SU-DHL-6 (cell line): ENCODE measurements around the gene RBM4B.

ENCODE experiments used
- H2AFZ ChIP-seq: fragments of 200-600 bp; sonication (generic); 2 replicates; pipeline ENCODE4 v1.6.1; 2014; ENCODE audit warnings: low read depth, mild to moderate bottlenecking, moderate library complexity, mixed read lengths, antibody characterized with exemption, low read length; ENCODE audit not compliant: severe bottlenecking
- H3F3A ChIP-seq: fragments of 200-600 bp; shearing (Covaris generic); 2 replicates; pipeline ENCODE4 v1.6.0; 2016; ENCODE audit warnings: antibody characterized with exemption, mild to moderate bottlenecking; ENCODE audit not compliant: insufficient read depth
- H3K27ac ChIP-seq: fragments of 200-600 bp; sonication (generic); 2 replicates; pipeline ENCODE4 v1.5.1; 2016; ENCODE audit warnings: low read depth, mild to moderate bottlenecking, low read length, moderate library complexity, mixed read lengths
- H3K27me3 ChIP-seq: fragments of 200-600 bp; sonication (generic), shearing (Covaris generic); 2 replicates; pipeline ENCODE4 v1.6.0; 2014; ENCODE audit warnings: mild to moderate bottlenecking, low read length
- H3K36me3 ChIP-seq: fragments of 200-600 bp; sonication (generic); 2 replicates; pipeline ENCODE4 v1.6.1; 2014; ENCODE audit warnings: mild to moderate bottlenecking, low read length, mixed read lengths
- H3K4me2 ChIP-seq: fragments of 300-600, 200-600 bp; shearing (Covaris generic), sonication (generic); 2 replicates; pipeline ENCODE4 v1.6.0; 2014; ENCODE audit warnings: low read length, low read depth, mild to moderate bottlenecking; ENCODE audit not compliant: poor library complexity, severe bottlenecking
- H3K4me3 ChIP-seq: fragments of 200-600 bp; sonication (generic); 2 replicates; pipeline ENCODE4 v1.5.1; 2014; ENCODE audit warnings: antibody characterized with exemption, low read length, mild to moderate bottlenecking, mixed read lengths; ENCODE audit not compliant: insufficient read depth, poor library complexity, severe bottlenecking
- H3K79me2 ChIP-seq: fragments of 200-600 bp; sonication (generic); 2 replicates; pipeline ENCODE4 v1.6.1; 2014; ENCODE audit warnings: mild to moderate bottlenecking, low read length, moderate library complexity; ENCODE audit not compliant: insufficient read depth
- H3K9ac ChIP-seq: fragments of 200-600 bp; sonication (generic); 2 replicates; pipeline ENCODE4 v1.7.0; 2014; ENCODE audit warnings: mild to moderate bottlenecking, low read length
- H3K9me2 ChIP-seq: fragments of 200-600 bp; sonication (generic); replicated peaks from 2 replicates; pipeline ENCODE4 v1.6.1; 2014; ENCODE audit warnings: low read length; ENCODE audit not compliant: insufficient read depth
- H3K9me3 ChIP-seq: fragments of 200-600 bp; sonication (generic); 2 replicates; pipeline ENCODE4 v1.6.1; 2014; ENCODE audit warnings: low read length, mixed read lengths; ENCODE audit not compliant: insufficient read depth
- H4K20me1 ChIP-seq: fragments of 200-600 bp; sonication (generic); 2 replicates; pipeline ENCODE4 v1.6.1; 2014; ENCODE audit warnings: low read depth, mild to moderate bottlenecking, antibody characterized with exemption, low read length, moderate library complexity, mixed read lengths
- EZH2phosphoT487 ChIP-seq: fragments of 200-600 bp; sonication (generic), shearing (Covaris generic); conservative IDR thresholded peaks from 2 replicates; pipeline ENCODE4 v1.6.1; 2018; ENCODE audit warnings: mild to moderate bottlenecking, antibody characterized with exemption, low read length, moderate library complexity, mixed read lengths
- TF ChIP-seq, protein P1 (sequence below): fragments of 200-600 bp; sonication (generic); IDR thresholded peaks from one replicate; pipeline ENCODE4 v1.5.1; 2017; ENCODE audit warnings: antibody characterized with exemption, mild to moderate bottlenecking, low read length, moderate library complexity; ENCODE audit not compliant: insufficient read depth, poor library complexity, severe bottlenecking

RBM4B gene

DNA sequence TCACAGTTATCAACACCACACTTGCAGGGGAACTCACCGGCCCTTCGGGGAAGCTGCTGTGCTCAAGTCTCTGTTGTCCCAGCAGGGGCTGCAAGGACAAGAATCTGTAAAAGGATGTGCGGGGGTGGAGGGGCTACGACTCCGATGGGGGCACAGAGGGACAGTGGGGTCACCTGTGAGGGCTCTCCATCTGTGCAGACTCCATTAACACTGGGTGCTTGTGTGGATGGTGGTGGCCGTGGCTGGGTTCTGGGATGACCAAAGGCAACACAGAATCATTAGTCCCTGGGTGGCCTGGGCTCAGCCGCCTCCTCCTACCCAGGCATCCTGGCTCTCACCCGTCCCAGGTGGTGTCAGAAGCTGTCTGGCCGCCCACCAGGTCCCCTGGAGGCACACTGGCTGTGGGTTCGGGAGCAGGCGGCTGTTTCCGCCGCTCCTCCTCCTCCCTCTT lies 10.2 kb upstream of the RBM4B start:
- H3K9me3 ChIP-seq: no peaks in the 10 kb centered on the region
- H3K4me2 ChIP-seq: no peak overlapping the region
- no peaks in the 10 kb centered on the region for H3K36me3 ChIP-seq

GRCh38 chr11:66686801-66687750 lies 9.4 kb upstream of the RBM4B start:
- TF ChIP-seq, protein P1, sequence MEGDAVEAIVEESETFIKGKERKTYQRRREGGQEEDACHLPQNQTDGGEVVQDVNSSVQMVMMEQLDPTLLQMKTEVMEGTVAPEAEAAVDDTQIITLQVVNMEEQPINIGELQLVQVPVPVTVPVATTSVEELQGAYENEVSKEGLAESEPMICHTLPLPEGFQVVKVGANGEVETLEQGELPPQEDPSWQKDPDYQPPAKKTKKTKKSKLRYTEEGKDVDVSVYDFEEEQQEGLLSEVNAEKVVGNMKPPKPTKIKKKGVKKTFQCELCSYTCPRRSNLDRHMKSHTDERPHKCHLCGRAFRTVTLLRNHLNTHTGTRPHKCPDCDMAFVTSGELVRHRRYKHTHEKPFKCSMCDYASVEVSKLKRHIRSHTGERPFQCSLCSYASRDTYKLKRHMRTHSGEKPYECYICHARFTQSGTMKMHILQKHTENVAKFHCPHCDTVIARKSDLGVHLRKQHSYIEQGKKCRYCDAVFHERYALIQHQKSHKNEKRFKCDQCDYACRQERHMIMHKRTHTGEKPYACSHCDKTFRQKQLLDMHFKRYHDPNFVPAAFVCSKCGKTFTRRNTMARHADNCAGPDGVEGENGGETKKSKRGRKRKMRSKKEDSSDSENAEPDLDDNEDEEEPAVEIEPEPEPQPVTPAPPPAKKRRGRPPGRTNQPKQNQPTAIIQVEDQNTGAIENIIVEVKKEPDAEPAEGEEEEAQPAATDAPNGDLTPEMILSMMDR: no peak
- TF ChIP-seq EZH2phosphoT487: no peak
- Histone ChIP-seq H2AFZ (no peak overlapping the region), H3K4me3 (no peak overlapping the region), H3K4me2 (no peak overlapping the region), H3K36me3 (no peaks in the 10 kb centered on the region), H3K9ac (no peak overlapping the region), H3K27ac (no peak overlapping the region), H3K9me2 (no peaks in the 10 kb centered on the region), H3F3A (no peaks in the 10 kb centered on the region), H3K79me2 (no peaks in the 10 kb centered on the region), H3K9me3 (no peaks in the 10 kb centered on the region), H3K27me3 (no peaks in the 10 kb centered on the region), H4K20me1 (no peaks in the 10 kb centered on the region)

More for the DNA sequence above, 10.2 kb upstream of the RBM4B start:
- Histone ChIP-seq H2AFZ (no peak overlapping the region), H3K27ac (no peak overlapping the region), H3K27me3 (no peaks in the 10 kb centered on the region), H3F3A (no peaks in the 10 kb centered on the region), H3K4me3 (no peak overlapping the region), H4K20me1 (no peaks in the 10 kb centered on the region), H3K9ac (no peak overlapping the region), H3K79me2 (no peaks in the 10 kb centered on the region), H3K9me2 (no peaks in the 10 kb centered on the region)
- no peak for TF ChIP-seq EZH2phosphoT487
- TF ChIP-seq, protein P1: no peak

DNA sequence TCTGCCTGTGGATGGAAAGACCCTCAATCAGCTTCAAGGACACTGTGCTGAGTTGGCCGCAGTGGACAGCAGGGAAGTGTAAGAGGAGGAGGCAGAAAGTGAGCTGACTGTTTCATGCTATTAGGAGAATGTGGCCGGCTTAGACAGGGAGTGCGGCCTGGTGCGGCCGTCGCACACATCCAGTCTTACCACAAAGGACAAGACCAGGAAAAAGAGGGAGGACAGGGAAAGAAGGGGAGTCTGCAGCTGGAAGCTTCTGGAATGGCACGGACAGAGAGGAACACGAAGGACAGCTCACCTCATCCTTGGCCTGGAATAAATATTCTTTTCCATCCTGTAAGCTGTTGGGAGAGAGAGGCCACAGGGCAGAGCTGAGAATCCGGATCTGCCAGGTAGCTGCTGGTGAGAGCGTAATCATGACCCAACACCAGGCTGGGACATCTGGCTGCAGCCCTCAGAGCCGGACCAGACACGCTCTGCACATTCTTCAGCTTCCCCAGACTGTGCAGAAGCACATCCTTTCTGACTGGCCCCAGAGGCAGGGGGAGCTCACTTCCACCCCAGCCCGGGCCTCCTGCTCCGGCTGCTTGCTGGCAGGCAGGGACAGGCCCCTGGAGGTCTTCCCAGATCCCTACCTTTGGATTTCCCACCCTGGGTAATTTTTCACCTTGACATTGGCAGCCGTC lies 8.6 kb upstream of the RBM4B start:
- Histone ChIP-seq H3F3A (no peaks in the 10 kb centered on the region), H3K27ac (no peak overlapping the region), H3K9ac (no peak overlapping the region), H3K79me2 (no peaks in the 10 kb centered on the region), H3K9me2 (no peaks in the 10 kb centered on the region), H3K36me3 (no peaks in the 10 kb centered on the region), H3K27me3 (no peaks in the 10 kb centered on the region), H2AFZ (no peak overlapping the region), H3K9me3 (no peaks in the 10 kb centered on the region), H4K20me1 (no peaks in the 10 kb centered on the region), H3K4me2 (no peak overlapping the region), H3K4me3 (no peak overlapping the region)
- no peak for TF ChIP-seq EZH2phosphoT487
- TF ChIP-seq, protein P1: no peak
